Peyer's patch (tissue), 4 donors: Measurements from ENCODE around the gene TOP1.

Experiments
- POLR2A ChIP-seq, 2 donors: fragments of 450-650 bp; IDR thresholded peaks; one replicate each; pipeline ENCODE4 v1.5.1; 2017; ENCODE audit warnings: antibody characterized with exemption in 2 of 2, mild to moderate bottlenecking in 2 of 2, moderate library complexity in 2 of 2
- TF ChIP-seq, protein P1 (sequence below), 6 experiments: fragments of 450-650 bp in 4 of 6; fragments of 200-600 bp in 2 of 6; sonication (generic) in 1 of 6; IDR thresholded peaks; one replicate each; pipeline ENCODE4 v1.5.1; 2017 to 2019; ENCODE audit warnings: antibody characterized with exemption in 6 of 6, mild to moderate bottlenecking in 3 of 6, moderate library complexity in 1 of 6

DNA sequence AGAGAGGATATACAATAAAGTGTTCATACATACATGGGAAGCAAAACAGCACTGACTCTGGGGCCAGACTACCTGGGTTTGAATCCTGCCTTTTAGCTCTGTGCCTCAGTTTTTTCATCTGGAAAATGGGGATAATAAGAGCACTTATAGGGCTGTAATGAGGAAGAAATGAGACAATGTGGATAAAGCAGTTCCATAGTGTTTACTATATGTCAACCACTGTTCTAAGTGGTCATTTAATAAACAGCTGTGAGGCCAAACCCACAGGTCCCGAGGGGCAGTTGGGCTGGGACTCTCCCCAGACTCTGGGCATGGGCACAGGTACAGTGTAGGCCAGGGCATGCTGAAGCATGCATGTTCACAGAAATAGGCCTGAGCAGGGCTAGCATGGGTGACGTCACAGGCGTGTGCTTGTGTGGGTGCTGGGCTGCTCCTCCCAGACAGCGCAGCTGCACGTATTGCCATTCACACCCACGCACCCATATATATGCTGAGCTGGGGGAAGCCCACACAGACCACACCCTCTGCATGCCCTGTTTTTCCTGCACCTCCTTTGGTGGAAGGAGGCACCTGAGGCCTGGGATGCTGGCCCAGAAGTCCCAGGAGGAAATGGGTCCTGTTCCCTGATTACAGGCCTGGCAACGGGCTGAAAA is 105.2 kb downstream of the TOP1 start:
- TF ChIP-seq, protein P1, sequence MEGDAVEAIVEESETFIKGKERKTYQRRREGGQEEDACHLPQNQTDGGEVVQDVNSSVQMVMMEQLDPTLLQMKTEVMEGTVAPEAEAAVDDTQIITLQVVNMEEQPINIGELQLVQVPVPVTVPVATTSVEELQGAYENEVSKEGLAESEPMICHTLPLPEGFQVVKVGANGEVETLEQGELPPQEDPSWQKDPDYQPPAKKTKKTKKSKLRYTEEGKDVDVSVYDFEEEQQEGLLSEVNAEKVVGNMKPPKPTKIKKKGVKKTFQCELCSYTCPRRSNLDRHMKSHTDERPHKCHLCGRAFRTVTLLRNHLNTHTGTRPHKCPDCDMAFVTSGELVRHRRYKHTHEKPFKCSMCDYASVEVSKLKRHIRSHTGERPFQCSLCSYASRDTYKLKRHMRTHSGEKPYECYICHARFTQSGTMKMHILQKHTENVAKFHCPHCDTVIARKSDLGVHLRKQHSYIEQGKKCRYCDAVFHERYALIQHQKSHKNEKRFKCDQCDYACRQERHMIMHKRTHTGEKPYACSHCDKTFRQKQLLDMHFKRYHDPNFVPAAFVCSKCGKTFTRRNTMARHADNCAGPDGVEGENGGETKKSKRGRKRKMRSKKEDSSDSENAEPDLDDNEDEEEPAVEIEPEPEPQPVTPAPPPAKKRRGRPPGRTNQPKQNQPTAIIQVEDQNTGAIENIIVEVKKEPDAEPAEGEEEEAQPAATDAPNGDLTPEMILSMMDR (IDR thresholded peaks at IDR 0.05) = no peak
- no peak for TF ChIP-seq POLR2A (IDR thresholded peaks at IDR 0.05)
